ENCODE measurements around the gene RNF214.

The RNF214 gene

GRCh38 chr11:117192401-117192875 is 40.0 kb upstream of the RNF214 start:
- Histone ChIP-seq H3K4me3 (ENCODE audit: low read depth in 1 of 2, low read length in 2 of 2) (no peak overlapping the region), H3K4me1 (ENCODE audit: insufficient read depth, low read length) (no peaks in the 10 kb centered on the region), H3K9me3 (ENCODE audit: insufficient read depth, low read length, severe bottlenecking) (no peaks in the 10 kb centered on the region), H4K20me1 (ENCODE audit: insufficient read depth, low read length) (no peaks in the 10 kb centered on the region), H3K9ac (ENCODE audit: low read depth, low read length) (no peak overlapping the region), H3K27me3 (ENCODE audit: insufficient read depth, low read length, poor library complexity) (no peaks in the 10 kb centered on the region), H3K27ac (ENCODE audit: low read length) (no peak overlapping the region), H3K4me2 (ENCODE audit: insufficient read depth, low read length) (no peak overlapping the region), H3K79me2 (ENCODE audit: insufficient read depth, low read length) (no peaks in the 10 kb centered on the region), H2AFZ (ENCODE audit: low read depth, low read length) (no peak overlapping the region), H3K36me3 (ENCODE audit: insufficient read depth, low read length) (peaks cover 22% of the 10 kb centered on the region; the same call in 1 of the 2 replicates)
- TF ChIP-seq CTCF (IDR thresholded peaks at IDR 0.05; ENCODE audit: borderline replicate concordance, extremely low read depth, low read length, poor library complexity, severe bottlenecking) (no peak), EZH2 (IDR thresholded peaks at IDR 0.05; ENCODE audit: borderline replicate concordance, low read depth, low read length, severe bottlenecking) (no peak)
- ATAC-seq (ENCODE audit: insufficient read depth, low read depth) (no peak), DNase-seq (no peak)

GRCh38 chr11:117193130-117194020 is 39.1 kb upstream of the RNF214 start:
- no peaks in the 10 kb centered on the region for H3K79me2 ChIP-seq (ENCODE audit: insufficient read depth, low read length)
- no peak overlapping the region for H3K27ac ChIP-seq (ENCODE audit: low read length)
- ATAC-seq (ENCODE audit: insufficient read depth, low read depth) (no peak), DNase-seq (no peak)
- no peak overlapping the region for H3K4me2 ChIP-seq (ENCODE audit: insufficient read depth, low read length)
- TF ChIP-seq EZH2 (IDR thresholded peaks at IDR 0.05; ENCODE audit: borderline replicate concordance, low read depth, low read length, severe bottlenecking) (no peak), CTCF (IDR thresholded peaks at IDR 0.05; ENCODE audit: borderline replicate concordance, extremely low read depth, low read length, poor library complexity, severe bottlenecking) (no peak)
- no peaks in the 10 kb centered on the region for H4K20me1 ChIP-seq (ENCODE audit: insufficient read depth, low read length)
- H3K27me3 ChIP-seq (ENCODE audit: insufficient read depth, low read length, poor library complexity) = no peaks in the 10 kb centered on the region
- no peak overlapping the region for H3K4me3 ChIP-seq (ENCODE audit: low read depth in 1 of 2, low read length in 2 of 2)
- no peak overlapping the region for H3K9ac ChIP-seq (ENCODE audit: low read depth, low read length)
- no peaks in the 10 kb centered on the region for H3K9me3 ChIP-seq (ENCODE audit: insufficient read depth, low read length, severe bottlenecking)
- no peaks in the 10 kb centered on the region for H3K4me1 ChIP-seq (ENCODE audit: insufficient read depth, low read length)
- H3K36me3 ChIP-seq (ENCODE audit: insufficient read depth, low read length) = peaks cover 22% of the 10 kb centered on the region; the same call in 1 of the 2 replicates
- no peak overlapping the region for H2AFZ ChIP-seq (ENCODE audit: low read depth, low read length)

GRCh38 chr11:117194267-117194666 is 38.2 kb upstream of the RNF214 start:
- Histone ChIP-seq H3K9ac (ENCODE audit: low read depth, low read length) (no peak overlapping the region), H4K20me1 (ENCODE audit: insufficient read depth, low read length) (no peaks in the 10 kb centered on the region), H3K27me3 (ENCODE audit: insufficient read depth, low read length, poor library complexity) (no peaks in the 10 kb centered on the region), H3K4me3 (ENCODE audit: low read depth in 1 of 2, low read length in 2 of 2) (no peak overlapping the region), H3K36me3 (ENCODE audit: insufficient read depth, low read length) (peaks cover 15% of the 10 kb centered on the region; the same call in 1 of the 2 replicates), H2AFZ (ENCODE audit: low read depth, low read length) (no peak overlapping the region), H3K4me1 (ENCODE audit: insufficient read depth, low read length) (no peaks in the 10 kb centered on the region), H3K79me2 (ENCODE audit: insufficient read depth, low read length) (no peaks in the 10 kb centered on the region), H3K27ac (ENCODE audit: low read length) (no peak overlapping the region), H3K9me3 (ENCODE audit: insufficient read depth, low read length, severe bottlenecking) (no peaks in the 10 kb centered on the region), H3K4me2 (ENCODE audit: insufficient read depth, low read length) (no peak overlapping the region)
- DNase-seq (no peak), ATAC-seq (ENCODE audit: insufficient read depth, low read depth) (no peak)
- TF ChIP-seq EZH2 (IDR thresholded peaks at IDR 0.05; ENCODE audit: borderline replicate concordance, low read depth, low read length, severe bottlenecking) (no peak), CTCF (IDR thresholded peaks at IDR 0.05; ENCODE audit: borderline replicate concordance, extremely low read depth, low read length, poor library complexity, severe bottlenecking) (no peak)
